HepG2 (cell line): ENCODE measurements around the gene METTL26. TPM values are rescaled to one million over a fixed set of nuclear protein-coding genes. Genes with fewer than 3 reads are reported as not detected.

ENCODE experiments used
- ETS1 ChIP-seq: sonication (generic); formaldehyde crosslinking; IDR thresholded peaks from 2 replicates; pipeline ENCODE4 v1.4.0; 2020; ENCODE audit warnings: missing genetic modification reagents
- FOSL1 ChIP-seq: sonication (generic); formaldehyde crosslinking; IDR thresholded peaks from 2 replicates; pipeline ENCODE4 v1.9.0; 2021; ENCODE audit warnings: missing genetic modification reagents, borderline replicate concordance
- GATAD2A ChIP-seq: IDR thresholded peaks from 2 replicates; pipeline ENCODE4 v1.6.1; 2016
- HNRNPK ChIP-seq: fragments of 200-400 bp; formaldehyde crosslinking; IDR thresholded peaks from 2 replicates; pipeline ENCODE4 v1.6.1; 2018; ENCODE audit warnings: low read length, low read depth, moderate library complexity, mild to moderate bottlenecking; ENCODE audit not compliant: poor library complexity, severe bottlenecking
- JUND ChIP-seq: sonication (generic); formaldehyde crosslinking; IDR thresholded peaks from 2 replicates; pipeline ENCODE4 v1.8.0; 2022; ENCODE audit warnings: mild to moderate bottlenecking, missing genetic modification reagents
- MAFK ChIP-seq, 2 experiments: IDR thresholded peaks in 1 of 2; conservative IDR thresholded peaks in 1 of 2; 2 replicates each; pipeline ENCODE4 v1.6.1; 2011; ENCODE audit warnings: improper control_type of control experiment in 2 of 2, low read length in 2 of 2
- NBN ChIP-seq: fragments of 450-650 bp; conservative IDR thresholded peaks from 2 replicates; pipeline ENCODE4 v1.6.1; 2017
- NONO ChIP-seq, 2 experiments: fragments of 450-650 bp in 1 of 2; sonication (generic) in 1 of 2; formaldehyde crosslinking in 1 of 2; IDR thresholded peaks in 1 of 2; conservative IDR thresholded peaks in 1 of 2; 2 replicates each; pipeline versions ENCODE4 v1.6.1 to v1.8.0; 2017 to 2022; ENCODE audit warnings: mild to moderate bottlenecking in 1 of 2, missing genetic modification reagents in 1 of 2, moderate library complexity in 1 of 2
- PITX1 ChIP-seq: sonication (generic); formaldehyde crosslinking; IDR thresholded peaks from 2 replicates; pipeline ENCODE4 v1.5.1; 2020; ENCODE audit warnings: mild to moderate bottlenecking, missing genetic modification reagents
- RAD21 ChIP-seq: fragments of 450-650 bp; formaldehyde crosslinking; IDR thresholded peaks from 2 replicates; pipeline ENCODE4 v1.5.0; 2020; ENCODE audit warnings: mild to moderate bottlenecking
- RFX3 ChIP-seq: IDR thresholded peaks from 2 replicates; pipeline ENCODE4 v1.6.1; 2016; ENCODE audit warnings: missing biosample characterization, missing genetic modification reagents
- RXRA ChIP-seq: sonication (generic); formaldehyde crosslinking; IDR thresholded peaks from 2 replicates; pipeline ENCODE4 v1.5.1; 2020; ENCODE audit warnings: missing genetic modification reagents
- SKI ChIP-seq: fragments of 450-650 bp; IDR thresholded peaks from one replicate; pipeline ENCODE4 v1.6.1; 2018; ENCODE audit warnings: mild to moderate bottlenecking; ENCODE audit not compliant: partially characterized antibody
- SP4 ChIP-seq: sonication (generic); formaldehyde crosslinking; IDR thresholded peaks from 2 replicates; pipeline ENCODE4 v1.8.1; 2023; ENCODE audit warnings: mild to moderate bottlenecking, missing genetic modification reagents
- SUZ12 ChIP-seq: fragments of 150-350 bp; IDR thresholded peaks from 2 replicates; pipeline ENCODE4 v1.6.1; 2014; ENCODE audit warnings: low read depth, low read length
- TIGD3 ChIP-seq: sonication (generic); formaldehyde crosslinking; IDR thresholded peaks from 2 replicates; pipeline ENCODE4 v1.5.1; 2020; ENCODE audit warnings: mild to moderate bottlenecking, missing genetic modification reagents, borderline replicate concordance
- ZNF18 ChIP-seq: sonication (generic); formaldehyde crosslinking; IDR thresholded peaks from 2 replicates; pipeline ENCODE4 v1.8.0; 2022; ENCODE audit warnings: mild to moderate bottlenecking, missing genetic modification reagents; ENCODE audit not compliant: insufficient replicate concordance
- ZNF24 ChIP-seq: fragments of 450-650 bp; IDR thresholded peaks from 2 replicates; pipeline ENCODE4 v1.6.1; 2017; ENCODE audit warnings: antibody characterized with exemption, mild to moderate bottlenecking
- ZNF333 ChIP-seq: sonication (generic); formaldehyde crosslinking; IDR thresholded peaks from 2 replicates; pipeline ENCODE4 v1.4.0; 2020; ENCODE audit warnings: mild to moderate bottlenecking, missing genetic modification reagents, borderline replicate concordance
- ZNF605 ChIP-seq: sonication (generic); formaldehyde crosslinking; IDR thresholded peaks from 2 replicates; pipeline ENCODE4 v1.8.0; 2022; ENCODE audit warnings: mild to moderate bottlenecking, missing genetic modification reagents
- ZSCAN9 ChIP-seq: IDR thresholded peaks from 2 replicates; pipeline ENCODE4 v1.6.1; 2016; ENCODE audit warnings: borderline replicate concordance
- polyA plus RNA-seq, 8 experiments: library from polyadenylated mRNA; depleted of rRNA in 3 of 8; stranded (reverse) in 7 of 8; unstranded in 1 of 8; fragments of >200 nt; fragmentation: Illumina TruSeq in 4 of 8; extraction: Trizol in 4 of 8; gene quantifications; 2 replicates each; pipeline versions ENCODE4 v1.2.1 to v1.2.3, GENCODE V29; 2011 to 2016; ENCODE audit warnings: low read depth in 4 of 8, missing spikeins in 1 of 8, mixed read lengths in 1 of 8; ENCODE audit not compliant: insufficient read depth in 1 of 8
- total RNA-seq, 5 experiments: library from RNA; depleted of rRNA; stranded (reverse); fragments of >200 nt; fragmentation: Illumina TruSeq; extraction: Trizol; gene quantifications; 2 replicates each; pipeline ENCODE4 v1.2.3, GENCODE V29; 2016; ENCODE audit warnings: low read depth in 1 of 5

The METTL26 gene
- total and polyA plus RNA-seq, 2 of the 13 experiments (the other 11 are each of a cell fraction or from before 2014, with no cell fraction given) = 65.5 to 70.1 TPM

- TF ChIP-seq MAFK (conservative IDR thresholded peaks at IDR 0.05 in 1 of 2, IDR thresholded peaks at IDR 0.05 in 1 of 2; ENCODE audit: low read length in 2 of 2) (no peak), TIGD3 (CRISPR knock-in tag) (no peak), ZNF333 (no peak; the same call in 1 of the 2 replicates), NONO (IDR thresholded peaks at IDR 0.05) (no peak), NONO (CRISPR knock-in tag; conservative IDR thresholded peaks at IDR 0.05) (peak; percentile 47), JUND (CRISPR knock-in tag) (no peak), ZNF18 (CRISPR knock-in tag) (no peak), SP4 (CRISPR knock-in tag) (no peak; the same call in 1 of the 2 replicates), SUZ12 (no peak), RXRA (CRISPR knock-in tag) (no peak), RAD21 (CRISPR knock-in tag) (no peak), HNRNPK (no peak), NBN (no peak), RFX3 (CRISPR knock-in tag) (no peak), SKI (no peak), ETS1 (no peak), ZNF24 (no peak), GATAD2A (peak; percentile 5; the same call in 1 of the 2 replicates), ZNF605 (CRISPR knock-in tag) (peak; percentile 66; the same call in 1 of the 2 replicates), ZSCAN9 (CRISPR knock-in tag) (no peak), PITX1 (peak; percentile 69), FOSL1 (CRISPR knock-in tag) (no peak)
Observed at GRCh38 chr16:630815-631405, 5.2 kb downstream of the METTL26 start, which contains the start of gene WFIKKN1 (continued).
